Measurements from ENCODE around the gene MCFD2. TPM values are rescaled to one million over a fixed set of nuclear protein-coding genes. Genes with fewer than 3 reads are reported as not detected.
"Not testable (repeated sequence)": the region's sequence is repeated elsewhere in the genome, so short reads cannot be mapped to it uniquely, and the experiment has no call there.

The MCFD2 gene
- total RNA-seq, 2 experiments from 2014 or later, result 48.3 to 52.6 TPM

DNA sequence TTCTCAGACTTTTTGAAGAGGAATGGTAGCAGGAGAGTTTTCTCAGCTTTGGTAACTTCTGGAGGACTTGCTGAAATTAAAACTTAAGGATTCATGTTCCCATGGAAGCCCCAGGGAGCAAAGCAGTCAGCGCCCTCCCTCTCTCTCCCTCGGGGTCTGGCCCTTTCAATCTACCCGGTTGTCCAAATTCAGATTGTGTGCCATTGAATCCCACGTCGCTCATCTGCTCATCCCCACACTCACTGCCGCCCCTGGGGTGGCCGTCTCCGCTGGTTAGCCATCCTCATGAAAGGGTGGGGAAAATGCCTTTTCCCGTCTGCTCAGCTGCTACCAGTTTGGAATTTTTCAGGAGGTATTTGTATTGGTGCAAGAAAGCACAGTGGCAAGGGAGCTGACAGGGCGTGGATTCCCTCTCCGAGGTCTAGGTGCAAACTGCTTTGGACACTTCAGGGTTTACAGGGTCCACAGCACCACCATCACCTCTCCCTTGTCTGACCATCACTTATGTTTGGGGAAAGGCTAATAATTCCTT is 27.1 kb downstream of the MCFD2 start:
- peaks cover 19% of the 10 kb centered on the region for H3K27me3 Mint-ChIP-seq
- no peaks in the 10 kb centered on the region for H3K36me3 Mint-ChIP-seq (ENCODE audit: low read depth)
- ChIA-PET CTCF (interaction anchor here (1.0 to 1.6 kb wide), 2 partner anchors 12 to 428 kb away, joined by 3 read pairs; no protein-coding TSS in a partner anchor), POLR2A (no interaction called here)
- no peaks in the 10 kb centered on the region for H3K9me3 Mint-ChIP-seq
- no peaks in the 10 kb centered on the region for H3K4me1 Mint-ChIP-seq
- no peak overlapping the region for H3K27ac Mint-ChIP-seq
- no peak for DNase-seq
- H3K4me3 Mint-ChIP-seq, result no peak overlapping the region

DNA sequence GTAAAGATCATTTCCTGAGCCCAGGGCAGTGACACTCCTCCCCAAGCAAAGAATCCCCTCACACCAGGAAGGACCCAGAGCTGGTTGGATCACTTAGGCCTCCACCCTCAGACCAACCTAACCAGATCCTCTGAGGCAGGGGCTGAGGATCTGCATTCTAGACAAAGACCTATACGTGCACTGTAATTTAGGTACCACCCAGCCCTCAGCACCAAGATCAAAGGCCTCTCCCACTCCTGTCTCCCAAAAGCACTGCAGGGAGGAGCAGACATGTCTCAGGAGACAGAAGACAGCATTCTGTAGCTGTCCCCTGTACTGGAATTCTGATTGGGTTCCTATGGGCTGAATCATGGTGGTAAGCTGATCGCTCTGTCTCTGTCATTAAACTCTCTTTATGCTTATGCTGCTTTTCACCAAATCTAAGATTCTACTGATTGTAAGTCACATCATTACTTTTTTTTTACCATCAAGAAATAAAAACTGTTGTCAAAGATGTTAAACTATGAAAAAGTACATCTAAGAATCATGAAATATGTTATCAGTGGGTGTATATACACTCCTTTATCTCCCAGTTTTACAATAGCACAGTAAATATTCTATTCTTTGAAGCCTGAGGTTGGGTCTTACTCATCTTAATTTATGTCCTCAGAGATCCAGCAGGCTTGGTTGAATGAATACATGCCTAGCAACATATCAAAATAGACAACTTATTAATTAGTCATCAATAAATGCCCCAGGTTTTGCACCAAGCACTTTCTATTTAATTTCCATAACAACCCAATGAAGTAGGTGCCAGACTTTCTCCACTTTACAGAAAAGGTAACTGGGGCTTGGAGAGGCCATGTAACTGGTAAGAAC is 28.3 kb downstream of the MCFD2 start:
- ChIA-PET CTCF (interaction anchor here (0.6 to 1.4 kb wide), 4 partner anchors 10 to 1926 kb away, joined by 3 to 4 read pairs (median 3); no protein-coding TSS in a partner anchor), POLR2A (no interaction called here)
- Mint-ChIP-seq H3K27me3 (peaks cover 19% of the 10 kb centered on the region), H3K36me3 (ENCODE audit: low read depth) (no peaks in the 10 kb centered on the region), H3K4me3 (no peak overlapping the region), H3K27ac (no peak overlapping the region), H3K9me3 (no peaks in the 10 kb centered on the region), H3K4me1 (no peaks in the 10 kb centered on the region)
- no peak for DNase-seq

DNA sequence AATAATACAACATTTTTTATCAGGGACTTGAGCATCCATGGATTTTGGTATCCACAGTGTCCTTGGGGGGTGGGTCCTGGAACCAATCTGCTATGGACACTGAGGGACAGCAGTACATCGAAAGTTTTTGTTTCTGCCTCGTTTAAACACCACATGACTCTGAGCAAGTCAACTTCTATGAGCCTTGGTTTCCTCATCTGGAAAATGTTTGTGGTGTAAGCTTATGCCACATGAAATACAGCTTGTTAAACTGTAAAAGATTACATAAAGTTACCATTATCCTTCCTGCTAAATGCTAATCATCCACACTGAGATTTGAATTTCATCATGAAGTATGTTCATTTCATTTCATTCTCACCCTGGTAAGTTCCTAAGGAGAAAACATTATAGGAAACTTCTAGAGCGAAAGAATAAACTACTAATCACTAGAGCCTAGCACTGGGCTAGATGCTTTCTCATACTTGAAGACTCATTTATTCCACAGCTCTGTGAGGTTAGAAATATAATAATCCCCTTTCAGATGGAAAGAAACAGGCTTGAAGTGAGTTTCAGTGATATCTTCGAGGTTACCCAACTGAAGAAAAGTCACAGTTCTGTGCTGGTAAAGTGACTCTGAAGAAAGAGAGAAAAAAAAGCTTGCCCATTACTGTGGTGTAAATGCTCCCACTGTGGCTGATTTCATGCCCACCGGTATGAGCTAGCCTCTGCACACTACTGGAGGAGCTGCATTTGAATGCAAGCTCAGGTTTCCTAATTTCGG is 29.2 kb downstream of the MCFD2 start:
- H3K27me3 Mint-ChIP-seq, result peaks cover 19% of the 10 kb centered on the region
- no peak overlapping the region for H3K4me3 Mint-ChIP-seq
- no peaks in the 10 kb centered on the region for H3K4me1 Mint-ChIP-seq
- H3K27ac Mint-ChIP-seq, result no peak overlapping the region
- ChIA-PET POLR2A (no interaction called here), CTCF (interaction anchor here (0.8 to 1.4 kb wide), 3 partner anchors 10 to 1039 kb away, joined by 3 to 4 read pairs (median 3); no protein-coding TSS in a partner anchor)
- H3K36me3 Mint-ChIP-seq (ENCODE audit: low read depth), result no peaks in the 10 kb centered on the region
- no peaks in the 10 kb centered on the region for H3K9me3 Mint-ChIP-seq
- no peak for DNase-seq

DNA sequence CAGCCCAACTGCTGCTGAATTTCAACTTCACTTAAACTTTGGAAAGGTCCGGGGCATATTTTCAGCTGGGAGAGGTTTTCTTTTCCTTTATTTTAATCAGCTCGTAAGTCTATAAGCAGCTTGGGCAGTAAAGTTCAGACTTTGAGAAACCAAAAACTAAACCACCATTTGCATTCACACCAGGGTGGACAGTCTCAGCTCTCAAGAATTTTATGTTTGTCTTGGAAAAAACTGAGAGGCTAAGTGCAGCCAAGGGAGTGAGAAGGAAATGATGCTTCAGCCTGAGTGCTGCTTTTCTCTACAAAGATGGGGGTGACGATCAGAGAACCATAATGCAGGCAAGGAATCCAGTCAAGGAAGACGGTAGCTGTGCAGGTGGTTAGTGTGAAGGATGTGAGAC is 30.2 kb downstream of the MCFD2 start:
- ChIA-PET POLR2A (no interaction called here), CTCF (interaction anchor here (1.4 kb wide), 1 partner anchor 11 kb away, joined by 4 read pairs; no protein-coding TSS in a partner anchor)
- Mint-ChIP-seq H3K27me3 (peaks cover 21% of the 10 kb centered on the region), H3K4me1 (no peaks in the 10 kb centered on the region), H3K9me3 (no peaks in the 10 kb centered on the region), H3K36me3 (ENCODE audit: low read depth) (no peaks in the 10 kb centered on the region), H3K4me3 (no peak overlapping the region), H3K27ac (no peak overlapping the region)
- no peak for DNase-seq

DNA sequence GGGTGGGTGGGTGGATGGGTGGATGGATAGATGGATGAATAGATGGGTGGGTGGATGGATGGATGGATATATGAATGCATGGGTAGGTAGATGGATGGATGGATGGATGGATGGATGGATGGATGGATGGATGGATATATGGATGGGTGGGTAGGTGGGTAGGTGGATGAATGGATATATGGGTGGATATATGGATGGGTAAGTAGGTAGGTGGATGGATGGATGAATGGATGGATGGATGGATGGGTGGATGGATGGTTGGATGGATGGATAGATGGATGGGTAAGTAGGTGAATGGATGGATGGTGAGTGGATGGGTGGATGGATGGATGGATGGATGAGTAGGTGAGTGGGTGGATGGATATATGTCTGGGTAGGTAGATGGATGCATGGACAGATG is 36.1 kb downstream of the MCFD2 start:
- Mint-ChIP-seq H3K27ac (no peak overlapping the region), H3K4me3 (no peak overlapping the region), H3K9me3 (no peaks in the 10 kb centered on the region), H3K27me3 (peaks cover 9% of the 10 kb centered on the region), H3K4me1 (no peaks in the 10 kb centered on the region), H3K36me3 (ENCODE audit: low read depth) (no peaks in the 10 kb centered on the region)
- CTCF ChIA-PET, result no interaction called here
- DNase-seq, result no peak
- POLR2A ChIA-PET, result no interaction called here

DNA sequence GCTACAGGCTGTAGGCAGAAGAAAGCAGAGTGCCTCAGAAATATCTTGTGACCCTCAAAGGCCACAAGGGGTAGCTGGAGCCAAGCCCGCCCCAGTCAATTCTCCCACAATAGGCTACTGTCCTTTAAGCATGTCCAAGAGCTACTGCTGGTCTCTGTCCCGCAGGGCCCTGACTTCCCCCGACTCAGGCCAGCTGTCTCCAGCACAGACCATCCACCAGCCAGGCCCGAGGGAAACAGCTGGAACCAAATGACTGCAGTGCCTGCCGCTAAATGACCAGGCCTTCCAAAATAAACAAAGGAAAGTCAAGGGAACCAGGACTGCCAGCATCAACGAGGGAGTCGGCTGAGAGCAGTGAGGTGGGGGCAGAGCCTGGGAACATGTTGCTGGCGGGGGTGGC is 36.7 kb downstream of the MCFD2 start:
- no peak overlapping the region for H3K27ac Mint-ChIP-seq
- H3K27me3 Mint-ChIP-seq, result peaks cover 5% of the 10 kb centered on the region
- no peaks in the 10 kb centered on the region for H3K36me3 Mint-ChIP-seq (ENCODE audit: low read depth)
- no peaks in the 10 kb centered on the region for H3K4me1 Mint-ChIP-seq
- H3K9me3 Mint-ChIP-seq, result no peaks in the 10 kb centered on the region
- no peak overlapping the region for H3K4me3 Mint-ChIP-seq
- ChIA-PET POLR2A (no interaction called here), CTCF (no interaction called here)
- DNase-seq, result no peak

DNA sequence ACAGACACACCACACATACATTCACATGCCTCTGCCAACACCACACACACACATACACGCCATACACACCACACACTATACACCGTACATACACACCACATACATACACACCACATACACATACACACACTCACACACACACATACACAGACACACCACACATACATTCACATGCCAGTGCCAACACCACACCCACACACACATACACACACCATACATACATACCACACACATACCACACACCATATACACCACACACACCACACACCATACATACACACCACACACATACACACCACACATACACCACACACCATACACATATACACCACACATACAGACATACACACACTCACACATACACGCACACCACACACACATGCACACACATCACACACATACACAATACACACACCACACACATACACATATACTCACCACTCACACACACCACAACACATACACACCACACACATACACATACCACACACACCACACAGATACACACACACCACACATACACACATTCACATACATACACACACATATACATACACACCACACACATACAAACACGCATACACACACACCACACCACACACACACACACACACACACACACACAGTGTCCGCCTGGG is 37.2 kb downstream of the MCFD2 start:
- no peak for DNase-seq
- ChIA-PET CTCF (no interaction called here), POLR2A (no interaction called here)
- H3K36me3 Mint-ChIP-seq (ENCODE audit: low read depth), result no peaks in the 10 kb centered on the region
- H3K4me1 Mint-ChIP-seq, result no peaks in the 10 kb centered on the region
- no peak overlapping the region for H3K4me3 Mint-ChIP-seq
- H3K27ac Mint-ChIP-seq, result no peak overlapping the region
- H3K27me3 Mint-ChIP-seq, result peaks cover 5% of the 10 kb centered on the region
- no peaks in the 10 kb centered on the region for H3K9me3 Mint-ChIP-seq

DNA sequence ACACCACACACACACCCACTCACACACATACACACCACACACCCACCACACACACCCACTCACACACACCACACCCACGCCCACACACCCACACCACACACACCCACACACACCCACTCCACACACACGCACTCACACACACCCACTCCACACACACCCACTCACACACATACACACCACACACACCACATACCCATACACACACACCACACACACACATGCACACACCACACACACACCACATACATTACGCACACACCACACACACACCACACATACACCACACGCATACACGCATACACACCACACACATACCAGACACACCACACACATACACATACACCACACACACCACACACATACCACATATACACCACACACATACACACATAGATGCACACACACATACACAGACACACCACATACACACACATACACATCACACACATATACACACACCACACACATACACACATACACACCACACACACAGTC is 37.9 kb downstream of the MCFD2 start:
- no peaks in the 10 kb centered on the region for H3K9me3 Mint-ChIP-seq
- POLR2A ChIA-PET, result no interaction called here
- CTCF ChIA-PET, result no interaction called here
- H3K4me3 Mint-ChIP-seq, result no peak overlapping the region
- DNase-seq, result no peak
- H3K27me3 Mint-ChIP-seq, result peaks cover 7% of the 10 kb centered on the region
- H3K27ac Mint-ChIP-seq, result no peak overlapping the region
- no peaks in the 10 kb centered on the region for H3K36me3 Mint-ChIP-seq (ENCODE audit: low read depth)
- H3K4me1 Mint-ChIP-seq, result no peaks in the 10 kb centered on the region

DNA sequence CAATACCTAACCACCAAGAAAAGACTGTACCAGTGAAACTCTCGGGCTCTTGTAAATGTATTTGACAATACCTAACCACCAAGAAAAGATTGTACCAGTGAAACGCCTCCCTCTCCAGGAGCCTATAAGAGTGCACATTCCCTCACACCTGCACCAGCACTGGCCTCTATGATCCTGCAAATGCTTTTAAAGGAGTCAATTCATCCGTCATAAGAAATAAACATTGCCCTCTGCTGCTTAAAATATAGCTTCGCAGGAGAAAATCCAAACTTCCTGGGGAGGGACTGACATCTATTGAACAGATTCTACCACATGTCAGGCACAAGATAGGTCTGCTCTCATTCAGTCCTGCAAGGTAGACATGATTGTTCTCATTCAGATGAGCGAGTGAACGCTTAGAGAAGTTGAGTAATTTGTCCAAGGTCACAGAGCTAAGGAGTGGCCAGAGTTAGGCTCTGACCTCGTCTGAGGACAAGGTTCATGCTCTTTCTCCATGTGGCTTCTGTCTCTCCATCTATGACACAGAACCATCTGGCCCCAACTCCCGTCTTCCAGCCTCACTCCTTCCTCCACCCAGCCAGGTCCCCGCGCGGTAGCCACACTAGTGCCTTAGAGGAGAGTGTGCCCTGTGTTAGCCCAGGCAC is 38.7 kb downstream of the MCFD2 start:
- POLR2A ChIA-PET, result no interaction called here
- H3K9me3 Mint-ChIP-seq, result no peaks in the 10 kb centered on the region

DNA sequence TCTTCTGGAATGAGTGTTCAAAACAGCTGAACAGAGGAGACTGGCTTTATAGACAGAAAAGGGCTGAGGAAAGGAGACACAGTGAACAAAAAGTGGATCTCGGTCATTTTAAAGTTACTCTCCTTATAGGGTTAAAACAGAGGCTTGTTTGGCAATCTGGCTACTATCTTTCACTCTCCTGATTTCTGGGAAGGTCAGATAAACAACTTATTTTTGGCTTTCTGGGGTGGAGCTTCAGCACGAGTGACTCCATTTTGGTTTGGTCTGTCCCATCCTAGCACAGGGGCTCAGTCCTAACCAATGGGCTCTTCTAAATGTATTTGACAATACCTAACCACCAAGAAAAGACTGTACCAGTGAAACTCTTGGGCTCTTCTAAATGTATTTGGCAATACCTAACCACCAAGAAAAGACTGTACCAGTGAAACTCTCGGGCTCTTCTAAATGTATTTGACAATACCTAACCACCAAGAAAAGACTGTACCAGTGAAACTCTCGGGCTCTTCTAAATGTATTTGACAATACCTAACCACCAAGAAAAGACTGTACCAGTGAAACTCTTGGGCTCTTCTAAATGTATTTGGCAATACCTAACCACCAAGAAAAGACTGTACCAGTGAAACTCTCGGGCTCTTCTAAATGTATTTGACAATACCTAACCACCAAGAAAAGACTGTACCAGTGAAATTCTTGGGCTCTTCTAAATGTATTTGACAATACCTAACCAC is 39.5 kb downstream of the MCFD2 start:
- POLR2A ChIA-PET; H3K4me1 Mint-ChIP-seq; H3K9me3 Mint-ChIP-seq; H3K27ac Mint-ChIP-seq; DNase-seq; H3K36me3 Mint-ChIP-seq (ENCODE audit: low read depth); H3K27me3 Mint-ChIP-seq; H3K4me3 Mint-ChIP-seq: not testable (repeated sequence)
- CTCF ChIA-PET, result interaction anchor here (1.0 kb wide), 2 partner anchors 11 to 13 kb away, joined by 3 read pairs; no protein-coding TSS in a partner anchor

More for the DNA sequence above, 38.7 kb downstream of the MCFD2 start:
- Mint-ChIP-seq H3K36me3 (ENCODE audit: low read depth) (no peaks in the 10 kb centered on the region), H3K27ac (no peak overlapping the region), H3K4me3 (no peak overlapping the region), H3K4me1 (no peaks in the 10 kb centered on the region), H3K27me3 (peaks cover 7% of the 10 kb centered on the region)
- DNase-seq, result no peak
- CTCF ChIA-PET, result interaction anchor here (1.0 kb wide), 2 partner anchors 10 to 12 kb away, joined by 3 read pairs; no protein-coding TSS in a partner anchor

DNA sequence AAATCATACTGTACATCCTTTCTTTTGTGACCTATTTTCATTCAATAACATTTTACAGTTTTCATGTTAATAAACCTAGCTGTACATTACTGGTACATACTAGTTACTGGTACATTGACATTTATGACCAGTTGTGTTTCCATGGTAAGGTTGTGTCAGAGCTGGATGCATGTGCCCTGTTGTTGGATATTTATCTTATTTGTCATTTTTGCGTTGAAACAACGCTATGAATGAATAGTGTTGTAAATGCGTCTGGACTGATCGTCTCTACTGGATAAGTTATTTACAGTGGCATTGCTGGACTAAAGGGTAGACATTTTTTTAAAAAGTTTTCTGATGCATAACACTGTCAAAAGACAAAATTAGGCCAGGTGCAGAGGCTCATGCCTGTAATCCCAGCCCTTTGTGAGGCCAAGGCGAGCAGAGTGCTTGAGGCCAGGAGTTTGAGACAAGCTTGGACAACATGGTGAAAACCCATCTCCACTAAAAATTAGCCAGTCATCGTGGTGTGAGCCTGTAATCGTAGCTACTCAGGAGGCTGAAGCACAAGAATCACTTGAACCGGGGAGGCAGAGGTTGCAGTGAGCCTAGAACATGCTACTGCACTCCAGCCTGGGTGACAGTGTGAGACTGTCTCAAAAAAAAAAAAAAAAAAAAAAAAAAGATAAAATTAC is 40.2 kb downstream of the MCFD2 start:
- POLR2A ChIA-PET, result no interaction called here
- DNase-seq, result no peak
- no peak overlapping the region for H3K27ac Mint-ChIP-seq
- H3K36me3 Mint-ChIP-seq (ENCODE audit: low read depth), result no peaks in the 10 kb centered on the region
- CTCF ChIA-PET, result interaction anchor here (0.9 to 1.7 kb wide), 2 partner anchors 11 to 37 kb away, joined by 3 to 4 read pairs; no protein-coding TSS in a partner anchor
- H3K9me3 Mint-ChIP-seq, result no peaks in the 10 kb centered on the region
- peaks cover 5% of the 10 kb centered on the region for H3K27me3 Mint-ChIP-seq
- no peaks in the 10 kb centered on the region for H3K4me1 Mint-ChIP-seq
- no peak overlapping the region for H3K4me3 Mint-ChIP-seq

All from activated CD4-positive, alpha-beta T cell treated with anti-CD3 and anti-CD28 coated beads, Interleukin-2, amount 10 ng/mL, durations not matched to agents 7 days and 5 days (primary cell).